Gastroesophageal sphincter (tissue), 4 donors: ENCODE measurements around the gene FAM177B. TPM values are rescaled to one million over a fixed set of nuclear protein-coding genes. Genes with fewer than 3 reads are reported as not detected.
"Not testable (repeated sequence)": the region's sequence is repeated elsewhere in the genome, so short reads cannot be mapped to it uniquely, and the experiment has no call there.

Experiments used
- ATAC-seq: fragments of 150-250 bp; one replicate; pipeline ENCODE4 v1.9.1; 2016; ENCODE audit warnings: mild to moderate bottlenecking, moderate library complexity
- H3K27ac ChIP-seq, 4 donors: fragments of 200-600 bp; sonication (generic) in 3 of 4; 1 replicate in 3 of 4; 2 replicates in 1 of 4; pipeline ENCODE4 v1.5.1; 2016 to 2019
- H3K27me3 ChIP-seq: fragments of 200-600 bp; sonication (generic); one replicate; pipeline ENCODE4 v1.5.1; 2019
- H3K36me3 ChIP-seq, 2 donors: fragments of 200-600 bp; sonication (generic); one replicate each; pipeline ENCODE4 v1.5.1; 2019; ENCODE audit warnings: control low read depth in 1 of 2
- H3K4me1 ChIP-seq, 3 donors: fragments of 200-600 bp; sonication (generic); 1 replicate in 2 of 3; 2 replicates in 1 of 3; pipeline ENCODE4 v1.5.1; 2016 to 2019; ENCODE audit warnings: control low read depth in 2 of 3
- H3K4me3 ChIP-seq, 2 donors: fragments of 200-600 bp; sonication (generic); one replicate each; pipeline ENCODE4 v1.5.1; 2019; ENCODE audit warnings: mild to moderate bottlenecking in 1 of 2, moderate library complexity in 1 of 2
- H3K9me3 ChIP-seq, 3 donors: fragments of 200-600 bp; sonication (generic); one replicate each; pipeline ENCODE4 v1.5.1; 2017 to 2019; ENCODE audit warnings: control low read depth in 2 of 3
- EP300 ChIP-seq: sonication (generic); formaldehyde crosslinking; IDR thresholded peaks from one replicate; pipeline ENCODE4 v1.6.1; 2017; ENCODE audit warnings: antibody characterized with exemption, mild to moderate bottlenecking
- POLR2A ChIP-seq, 2 donors: fragments of 450-650 bp; IDR thresholded peaks; one replicate each; pipeline ENCODE4 v1.6.1; 2017; ENCODE audit warnings: antibody characterized with exemption in 2 of 2, mild to moderate bottlenecking in 2 of 2, moderate library complexity in 1 of 2
- POLR2AphosphoS5 ChIP-seq: sonication (generic); formaldehyde crosslinking; IDR thresholded peaks from one replicate; pipeline ENCODE4 v1.6.1; 2017; ENCODE audit warnings: antibody characterized with exemption
- WGBS, 2 donors: methylation state at CpG; one replicate each; pipeline ENCODE4 v1.1.5; 2018; ENCODE audit warnings: low coverage in 1 of 2; 5-methylcytosine and 5-hydroxymethylcytosine counted together
- total RNA-seq, 4 donors: library from RNA; depleted of rRNA; stranded (reverse); fragments of >200 nt; gene quantifications; one replicate each; pipeline ENCODE4 v1.1.0, GENCODE V29; 2016
- TF ChIP-seq, protein P1 (sequence below), 4 experiments: fragments of 200-600 bp in 2 of 4; fragments of 450-650 bp in 2 of 4; sonication (generic) in 1 of 4; IDR thresholded peaks; one replicate each; pipeline ENCODE4 v1.5.1; 2017 to 2019; ENCODE audit warnings: antibody characterized with exemption in 4 of 4, mild to moderate bottlenecking in 2 of 4, moderate library complexity in 2 of 4

Gene FAM177B
- total RNA-seq, 4 donors from 2014 or later = 0.73 TPM; not detected in 3

- H3K36me3 ChIP-seq = peaks cover 5 to 21% of the 10 kb centered on the region in 2 donors
- no peak overlapping the region for H3K4me3 ChIP-seq
- H3K27me3 ChIP-seq = no peaks in the 10 kb centered on the region
- no peaks in the 10 kb centered on the region for H3K9me3 ChIP-seq
- TF ChIP-seq POLR2A (IDR thresholded peaks at IDR 0.05) (no peak), POLR2AphosphoS5 (no peak)
- TF ChIP-seq, protein P1, sequence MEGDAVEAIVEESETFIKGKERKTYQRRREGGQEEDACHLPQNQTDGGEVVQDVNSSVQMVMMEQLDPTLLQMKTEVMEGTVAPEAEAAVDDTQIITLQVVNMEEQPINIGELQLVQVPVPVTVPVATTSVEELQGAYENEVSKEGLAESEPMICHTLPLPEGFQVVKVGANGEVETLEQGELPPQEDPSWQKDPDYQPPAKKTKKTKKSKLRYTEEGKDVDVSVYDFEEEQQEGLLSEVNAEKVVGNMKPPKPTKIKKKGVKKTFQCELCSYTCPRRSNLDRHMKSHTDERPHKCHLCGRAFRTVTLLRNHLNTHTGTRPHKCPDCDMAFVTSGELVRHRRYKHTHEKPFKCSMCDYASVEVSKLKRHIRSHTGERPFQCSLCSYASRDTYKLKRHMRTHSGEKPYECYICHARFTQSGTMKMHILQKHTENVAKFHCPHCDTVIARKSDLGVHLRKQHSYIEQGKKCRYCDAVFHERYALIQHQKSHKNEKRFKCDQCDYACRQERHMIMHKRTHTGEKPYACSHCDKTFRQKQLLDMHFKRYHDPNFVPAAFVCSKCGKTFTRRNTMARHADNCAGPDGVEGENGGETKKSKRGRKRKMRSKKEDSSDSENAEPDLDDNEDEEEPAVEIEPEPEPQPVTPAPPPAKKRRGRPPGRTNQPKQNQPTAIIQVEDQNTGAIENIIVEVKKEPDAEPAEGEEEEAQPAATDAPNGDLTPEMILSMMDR (IDR thresholded peaks at IDR 0.05) = no peak
- H3K4me1 ChIP-seq = peaks cover 0 to 2% (median 0%) of the 10 kb centered on the region in 3 donors
- 71 to 93% methylated on average over 2 of the region's 2 CpGs for WGBS, 2 donors
- no peak overlapping the region for H3K27ac ChIP-seq
- no peak for ATAC-seq
Observed at GRCh38 chr1:222739465-222739864, 2.5 kb downstream of the FAM177B start.

DNA sequence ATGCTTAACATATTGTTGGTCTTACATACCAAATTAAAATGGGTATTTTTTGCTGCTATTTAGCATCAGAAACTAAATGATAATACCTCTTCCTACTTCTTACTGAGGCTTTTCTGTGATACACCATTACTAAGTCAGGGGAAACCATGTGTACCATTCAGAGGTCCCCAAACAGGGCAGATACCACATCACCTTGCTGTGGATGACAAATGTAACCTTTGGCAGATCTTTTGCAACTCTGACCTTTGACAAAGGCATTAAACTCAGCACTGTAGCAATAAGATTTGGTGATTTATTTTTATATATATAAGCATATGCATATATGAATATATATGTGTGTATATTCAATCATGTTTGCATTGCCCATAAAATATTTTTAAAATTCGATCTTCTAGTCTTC is 2.9 kb downstream of the FAM177B start:
- H3K36me3 ChIP-seq = peaks cover 5 to 16% of the 10 kb centered on the region in 2 donors
- no peaks in the 10 kb centered on the region for H3K9me3 ChIP-seq
- ATAC-seq = no peak
- no peaks in the 10 kb centered on the region for H3K27me3 ChIP-seq
- 58 to 63% methylated on average over 1 of the region's 1 CpG for WGBS, 2 donors
- TF ChIP-seq POLR2AphosphoS5 (no peak), POLR2A (IDR thresholded peaks at IDR 0.05) (no peak), EP300 (no peak)
- TF ChIP-seq, protein P1 (IDR thresholded peaks at IDR 0.05) = no peak
- no peak overlapping the region for H3K27ac ChIP-seq
- H3K4me1 ChIP-seq = peaks cover 0 to 2% (median 0%) of the 10 kb centered on the region in 3 donors
- no peak overlapping the region for H3K4me3 ChIP-seq

DNA sequence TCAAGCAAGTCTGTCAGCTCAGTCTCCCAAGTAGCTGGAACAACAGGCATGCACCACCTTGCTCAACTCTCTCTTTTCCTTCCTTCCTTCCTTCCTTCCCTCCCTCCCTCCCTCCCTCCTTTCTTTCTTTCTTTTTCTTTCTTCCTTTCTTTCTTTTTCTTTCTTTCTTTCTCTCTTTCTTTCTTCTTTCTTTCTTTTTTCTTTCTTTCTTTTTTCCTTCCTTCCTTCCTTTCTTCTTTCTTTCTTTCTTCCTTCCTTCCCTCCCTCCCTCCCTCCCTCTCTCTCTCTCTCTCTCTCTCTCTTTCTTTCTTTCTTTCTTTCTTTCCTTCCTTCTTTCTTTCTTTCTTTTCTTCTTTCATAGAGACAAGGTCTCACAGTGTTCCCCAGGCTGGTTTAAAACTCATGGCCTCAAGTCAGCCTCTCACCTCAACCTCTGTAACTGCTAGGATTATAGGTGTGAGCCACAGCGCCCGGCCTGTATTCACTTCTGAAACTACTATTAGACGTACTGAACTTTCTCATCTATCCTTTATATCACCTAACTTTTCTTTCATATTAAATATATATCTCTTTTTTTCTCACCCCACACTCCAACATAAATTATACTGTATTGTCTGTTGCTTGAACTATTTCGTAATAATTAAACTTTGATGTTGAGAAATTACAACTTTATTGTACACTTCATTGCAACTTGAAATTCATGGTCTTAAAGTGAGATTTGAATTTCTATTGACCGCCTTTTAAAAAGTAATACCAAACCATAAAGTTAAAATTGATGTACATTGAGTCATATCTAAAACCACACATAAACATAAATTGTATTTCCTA is 4.8 kb downstream of the FAM177B start:
- not testable (repeated sequence) for H3K36me3 ChIP-seq, H3K4me3 ChIP-seq, H3K9me3 ChIP-seq, H3K4me1 ChIP-seq, H3K27ac ChIP-seq, H3K27me3 ChIP-seq, ATAC-seq
- 87 to 92% methylated on average over 5 of the region's 5 CpGs for WGBS, 2 donors

- Histone ChIP-seq H3K4me1 (no peaks in the 10 kb centered on the region), H3K27me3 (no peaks in the 10 kb centered on the region), H3K27ac (no peak overlapping the region), H3K36me3 (no peaks in the 10 kb centered on the region), H3K9me3 (no peaks in the 10 kb centered on the region), H3K4me3 (no peak overlapping the region)
- TF ChIP-seq POLR2A (IDR thresholded peaks at IDR 0.05) (no peak), EP300 (no peak), POLR2AphosphoS5 (no peak)
- TF ChIP-seq, protein P1 (IDR thresholded peaks at IDR 0.05) = no peak
- ATAC-seq = no peak
Observed at GRCh38 chr1:222749927-222750326, 12.9 kb downstream of the FAM177B start.

DNA sequence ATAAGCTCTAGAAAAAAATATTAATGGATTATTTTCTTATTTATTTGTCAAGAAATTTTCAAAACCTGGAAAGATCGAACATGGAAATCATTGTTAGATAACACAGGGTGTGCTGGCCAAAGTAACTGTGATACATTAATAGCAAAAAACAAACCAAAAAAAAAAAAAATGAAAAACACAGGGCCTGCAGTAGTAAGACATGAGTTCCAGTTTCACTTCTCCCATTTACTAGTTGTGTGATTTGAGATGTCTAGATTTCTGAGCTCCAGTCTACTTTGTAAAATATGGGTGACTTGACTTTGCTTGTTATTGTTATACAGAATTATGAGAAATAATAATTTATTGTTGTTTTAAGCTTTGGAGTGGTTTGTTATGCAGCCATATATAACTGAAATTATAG is 13.6 kb downstream of the FAM177B start:
- H3K36me3 ChIP-seq = no peaks in the 10 kb centered on the region
- H3K4me3 ChIP-seq = no peak overlapping the region
- H3K27ac ChIP-seq = no peak overlapping the region
- ATAC-seq = no peak
- no peaks in the 10 kb centered on the region for H3K9me3 ChIP-seq
- WGBS, 2 donors = 73 to 88% methylated on average over 1 of the region's 1 CpG
- H3K27me3 ChIP-seq = no peaks in the 10 kb centered on the region
- H3K4me1 ChIP-seq = no peaks in the 10 kb centered on the region
- TF ChIP-seq, protein P1 (IDR thresholded peaks at IDR 0.05) = no peak
- TF ChIP-seq POLR2AphosphoS5 (no peak), POLR2A (IDR thresholded peaks at IDR 0.05) (no peak), EP300 (no peak)
